Fibroblast of lung (primary cell): Measurements from ENCODE around the gene DRG1.

ENCODE experiments used
- CTCF ChIP-seq, 2 donors: IDR thresholded peaks in 1 of 2; conservative IDR thresholded peaks in 1 of 2; 1 replicate in 1 of 2; 2 replicates in 1 of 2; pipeline ENCODE4 v1.5.1; 2011 to 2012; ENCODE audit warnings: low read length in 2 of 2, control low read depth in 1 of 2, inconsistent platforms in 1 of 2, low read depth in 1 of 2, mild to moderate bottlenecking in 1 of 2
- EZH2 ChIP-seq: IDR thresholded peaks from 2 replicates; pipeline ENCODE4 v1.5.1; 2012; ENCODE audit warnings: low read length, control low read depth, mild to moderate bottlenecking; ENCODE audit errors: missing control alignments

- TF ChIP-seq CTCF (conservative IDR thresholded peaks at IDR 0.05 in 1 of 2, IDR thresholded peaks at IDR 0.05 in 1 of 2; ENCODE audit: low read depth in 1 of 2, low read length in 2 of 2): no peak
- no peak for TF ChIP-seq EZH2
These were observed 1.2 kb upstream of the DRG1 start for GRCh38 chr22:31398231-31398630.
